GM18951 (cell line): Measurements from ENCODE around the gene TNFRSF19.

Source experiments
- POLR2A ChIP-seq: IDR thresholded peaks from 4 replicates; pipeline ENCODE4 v1.6.1; 2011; ENCODE audit warnings: mild to moderate bottlenecking; ENCODE audit not compliant: insufficient read length, insufficient read depth; ENCODE audit errors: extremely low read depth
- in situ Hi-C: fragments of 300-500 bp; cut with MboI; formaldehyde crosslinking; loops from one replicate; pipeline ENCODE4 v1.12.0; 2022; ENCODE audit warnings: low sequenced_read_pairs, mixed read lengths, inconsistent platforms; ENCODE audit not compliant: unreplicated experiment

TNFRSF19 gene

DNA sequence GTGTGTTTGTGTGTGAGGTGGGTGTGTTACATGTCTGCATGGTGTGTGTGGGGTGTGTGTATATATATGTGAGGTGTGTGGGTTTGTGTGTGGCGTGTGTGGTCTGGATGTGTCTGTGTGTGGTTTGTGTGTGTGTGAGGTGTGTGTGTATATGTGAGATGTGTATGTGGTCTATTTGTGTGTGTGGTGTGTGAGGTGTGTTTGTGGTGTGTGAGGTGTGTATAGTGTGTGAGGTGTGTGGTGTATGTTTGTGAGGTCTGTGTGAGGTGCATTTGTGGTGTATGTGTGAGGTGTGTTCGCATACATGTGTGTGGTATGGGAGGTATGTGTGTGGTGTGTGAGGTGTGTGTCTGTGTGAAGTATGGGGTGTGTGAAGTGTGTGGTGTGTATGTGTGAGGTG lies 12.5 kb upstream of the TNFRSF19 start:
- in situ Hi-C loops = no loop called here
- TF ChIP-seq POLR2A = no peak

DNA sequence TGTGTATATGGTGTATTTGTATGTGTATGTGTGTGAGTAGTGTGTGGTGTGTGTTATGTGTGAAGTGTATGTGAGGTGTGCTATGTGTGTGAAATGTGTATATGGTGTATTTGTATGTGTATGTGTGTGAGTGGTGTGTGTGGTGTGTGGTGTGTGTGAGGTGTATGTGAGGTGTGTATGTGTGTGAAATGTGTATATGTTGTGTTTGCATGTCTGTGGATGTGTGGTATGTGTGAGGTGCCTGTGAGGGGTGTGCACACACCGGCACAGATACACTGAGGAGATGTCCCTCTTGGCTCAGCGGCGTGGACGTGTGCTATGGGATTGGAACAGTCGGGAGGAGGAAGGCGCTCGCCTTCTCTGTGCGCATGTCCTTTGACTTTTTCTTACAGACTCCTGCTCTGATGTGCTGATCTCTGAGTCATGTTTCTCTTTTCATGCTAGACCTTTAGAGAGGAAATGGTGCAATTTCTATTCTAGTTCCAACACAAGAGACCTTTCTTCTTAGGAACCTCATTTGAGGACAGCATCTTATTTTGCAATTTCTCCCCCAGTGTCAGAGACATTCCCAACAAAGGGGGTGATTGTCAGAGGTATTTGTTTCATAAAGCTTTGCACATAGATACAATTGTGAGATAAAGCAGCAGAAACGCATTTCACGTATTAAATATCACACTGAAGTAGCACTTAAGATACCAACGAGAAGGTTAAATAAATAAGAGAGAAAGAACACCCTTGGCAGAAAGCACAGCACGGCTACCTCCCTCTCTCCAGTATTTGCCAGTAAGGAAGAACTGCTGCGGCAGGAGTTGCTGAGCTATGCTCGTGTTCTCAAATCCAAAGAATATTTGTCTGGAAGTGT lies 11.3 kb upstream of the TNFRSF19 start:
- in situ Hi-C loops = no loop called here

DNA sequence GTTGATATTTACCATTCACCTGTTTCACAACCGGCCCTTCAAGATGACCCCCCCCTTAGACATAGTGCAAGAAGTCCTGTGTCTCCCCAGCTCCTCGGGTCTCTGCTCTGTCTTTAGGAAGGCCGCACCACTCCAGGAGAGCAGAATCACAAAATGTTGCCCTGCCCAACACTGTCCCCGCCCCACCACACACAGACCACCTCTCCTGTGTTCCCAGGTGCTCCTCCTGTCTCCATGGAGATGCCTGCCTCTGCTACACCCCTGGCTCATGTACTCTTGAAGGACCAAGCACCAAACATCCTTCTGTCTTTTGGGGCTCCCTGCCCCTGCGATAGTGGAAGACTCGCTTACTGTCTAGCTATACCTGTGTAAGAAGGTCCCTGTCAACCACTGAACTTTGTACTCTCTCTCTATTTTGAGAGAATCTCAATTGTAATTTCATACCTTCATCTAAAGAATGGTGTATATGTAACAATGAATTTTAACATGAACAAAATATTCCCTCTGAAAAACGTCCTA lies 9.6 kb upstream of the TNFRSF19 start:
- TF ChIP-seq POLR2A = no peak
- in situ Hi-C loops = no loop called here

More for the DNA sequence above, 11.3 kb upstream of the TNFRSF19 start:
- TF ChIP-seq POLR2A = no peak

DNA sequence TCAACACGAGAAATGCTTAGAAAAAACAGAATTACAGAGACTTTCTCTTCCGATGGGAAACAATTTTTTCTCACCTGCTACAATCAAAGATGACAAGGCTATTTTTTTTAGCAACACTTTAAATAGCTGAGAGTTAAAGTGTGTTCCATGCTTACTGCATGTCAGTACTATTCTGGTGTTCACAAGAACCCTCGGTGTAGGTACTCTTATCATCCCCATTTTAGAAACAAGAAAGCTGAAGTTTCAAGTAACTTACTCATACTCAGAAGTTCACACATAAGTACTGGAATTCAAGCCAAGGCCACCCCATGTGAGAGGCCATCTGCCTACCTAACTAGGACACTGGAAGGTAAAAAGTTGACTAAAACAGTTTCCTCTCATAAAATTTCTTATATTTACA lies 9.0 kb upstream of the TNFRSF19 start:
- in situ Hi-C loops = no loop called here
- TF ChIP-seq POLR2A = no peak

DNA sequence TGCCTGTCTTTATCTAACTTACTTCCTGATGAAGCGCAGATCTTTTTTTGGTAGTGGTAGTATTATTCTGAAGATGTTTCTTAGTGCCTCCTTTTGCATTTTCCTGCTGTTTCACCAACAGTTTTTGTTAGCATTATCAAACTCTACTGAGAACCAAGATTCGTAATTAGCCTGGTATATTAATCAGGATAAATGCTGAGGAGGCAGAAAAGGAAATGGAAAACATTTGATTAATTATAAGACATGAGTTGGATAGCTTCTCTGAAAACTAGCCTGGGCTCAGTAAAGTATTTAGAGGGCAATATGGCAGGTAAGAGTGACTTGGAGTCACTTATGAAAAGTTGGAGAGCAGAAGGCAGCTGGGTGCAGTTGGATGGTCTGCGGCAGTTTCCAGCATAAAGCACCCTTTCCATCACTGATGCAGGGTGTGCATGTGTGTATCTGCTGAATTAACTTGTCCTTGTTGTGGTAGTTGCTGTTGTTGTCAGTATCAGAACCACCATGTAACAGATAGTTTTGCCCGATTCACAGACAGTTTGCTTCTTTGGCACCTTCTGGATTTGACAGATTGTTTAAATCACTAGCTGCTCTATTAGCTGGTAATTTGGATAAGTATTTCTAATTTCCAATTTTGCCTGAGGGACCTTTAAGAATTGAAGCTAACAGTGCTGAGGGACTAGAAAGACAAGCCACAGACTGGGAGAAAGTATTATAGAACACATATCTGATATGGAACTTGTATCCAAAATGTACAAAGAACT lies 6.9 kb upstream of the TNFRSF19 start:
- in situ Hi-C loops = no loop called here
- no peak for TF ChIP-seq POLR2A

DNA sequence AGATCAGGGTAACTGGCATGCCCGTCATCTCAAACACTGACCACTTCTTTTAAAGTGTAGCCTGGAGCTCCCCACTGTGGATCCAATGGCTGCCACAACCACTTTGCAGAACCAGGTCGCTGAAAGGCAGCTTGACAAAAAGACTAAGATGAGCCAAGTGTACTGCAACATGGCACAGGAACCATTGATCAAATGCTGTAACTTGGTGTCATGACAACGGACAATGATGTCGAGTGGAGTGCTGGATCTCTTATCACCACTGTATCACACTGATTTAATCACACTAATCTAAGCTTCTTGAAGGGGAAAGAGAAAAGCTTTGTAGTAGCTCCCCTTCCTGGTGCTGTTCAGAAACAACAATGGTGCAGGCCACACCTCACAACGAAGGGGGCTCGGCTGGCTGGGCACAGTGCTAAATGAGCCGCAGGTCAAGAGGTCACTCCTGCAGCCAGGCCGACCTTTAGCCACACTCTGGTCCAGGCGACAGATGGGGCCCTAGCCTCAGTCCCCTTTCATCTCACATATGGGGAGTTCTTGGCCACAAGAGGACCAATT lies 2.2 kb upstream of the TNFRSF19 start:
- TF ChIP-seq POLR2A = no peak
- in situ Hi-C loops = no loop called here

DNA sequence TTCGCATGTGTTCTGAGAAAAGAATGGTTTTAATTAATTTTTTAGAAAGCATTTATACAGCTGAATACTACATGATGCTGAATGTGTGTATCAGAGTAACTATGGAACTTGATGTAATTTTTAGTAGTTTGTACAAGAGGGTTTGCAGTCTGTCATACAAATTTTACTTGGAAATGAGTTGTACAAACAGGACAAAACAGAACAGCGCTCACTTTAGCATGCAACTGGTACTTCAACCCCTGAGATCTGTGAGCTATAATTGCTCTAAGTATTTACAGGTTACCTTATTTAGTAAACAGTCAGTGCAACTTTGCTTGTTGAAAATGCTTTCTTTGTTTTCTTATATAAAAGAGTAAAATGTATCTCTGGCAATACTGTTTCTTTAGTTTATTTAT lies 706 bp downstream of the TNFRSF19 start:
- in situ Hi-C loops = no loop called here
- no peak for TF ChIP-seq POLR2A

DNA sequence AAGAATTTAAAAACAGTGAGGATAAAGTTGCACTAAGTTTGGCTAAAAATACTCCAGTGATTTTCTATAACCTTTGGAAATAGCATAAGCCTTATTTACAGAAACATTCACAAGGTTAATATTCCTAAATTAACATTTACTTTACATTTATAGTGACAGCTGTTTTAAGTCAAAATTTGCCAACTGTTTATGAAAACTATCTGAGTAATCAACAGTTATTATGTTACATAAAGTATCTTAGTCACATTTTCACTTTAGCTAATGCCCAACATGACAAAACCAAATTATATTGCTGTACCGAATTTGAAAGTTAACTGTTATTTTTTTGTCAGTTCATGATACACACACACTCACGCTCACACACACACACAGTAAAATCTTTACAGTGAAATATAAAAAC lies 1.2 kb downstream of the TNFRSF19 start:
- no peak for TF ChIP-seq POLR2A
- in situ Hi-C loops = no loop called here

DNA sequence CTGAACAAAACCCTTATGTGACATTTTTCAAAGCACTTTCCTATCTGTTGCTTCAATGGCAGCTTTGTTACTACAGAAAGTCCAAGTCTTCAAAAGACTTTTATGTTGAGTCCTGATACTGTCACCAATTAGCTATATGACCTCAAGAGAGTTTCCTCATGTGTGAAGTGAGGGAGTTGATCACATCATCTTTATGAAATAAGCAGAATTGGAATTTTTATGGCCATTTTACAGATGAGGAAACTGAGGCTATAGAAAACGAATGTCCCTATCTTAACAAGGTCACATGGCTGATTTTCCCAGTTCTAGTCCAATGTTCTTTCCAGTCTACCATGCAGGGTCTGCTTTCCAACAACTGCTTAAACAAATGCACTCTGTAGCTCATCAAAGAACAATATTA lies 2.6 kb downstream of the TNFRSF19 start:
- in situ Hi-C loops = no loop called here
- TF ChIP-seq POLR2A = no peak

DNA sequence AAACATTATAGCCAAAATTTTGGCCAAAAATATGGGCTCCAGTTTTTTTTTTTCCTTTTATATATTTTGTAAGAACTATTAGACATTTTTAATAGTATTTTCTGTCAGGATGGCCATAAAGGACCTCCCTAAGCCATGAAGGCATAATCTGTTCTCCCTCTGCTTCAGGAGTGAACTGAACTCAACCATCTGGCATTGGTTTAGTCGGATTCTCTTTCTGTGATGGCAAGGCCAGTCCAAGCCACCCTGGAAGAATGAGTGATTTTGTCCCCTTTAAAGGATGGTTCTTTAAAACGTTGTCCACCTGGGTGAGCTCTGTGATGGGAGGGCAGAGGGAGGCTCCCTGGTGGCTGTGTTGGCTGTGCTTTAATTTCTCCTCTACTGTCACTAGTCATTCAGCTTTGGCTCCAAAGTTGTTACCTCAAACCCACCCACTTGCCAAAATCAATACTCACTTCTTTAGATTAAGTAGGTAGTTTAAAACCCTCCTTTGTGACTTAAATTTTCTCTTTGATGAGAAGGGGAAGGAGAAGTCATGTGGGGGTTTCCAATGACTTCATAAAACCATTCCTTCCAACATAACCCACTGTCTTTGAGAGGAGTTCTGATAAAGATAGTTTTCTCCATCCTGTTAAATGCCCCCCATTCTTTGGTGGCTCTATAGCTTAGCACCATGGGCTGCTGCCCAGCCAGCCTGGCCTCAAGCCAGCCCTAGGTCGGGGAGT lies 4.4 kb downstream of the TNFRSF19 start:
- no peak for TF ChIP-seq POLR2A
- in situ Hi-C loops = no loop called here

DNA sequence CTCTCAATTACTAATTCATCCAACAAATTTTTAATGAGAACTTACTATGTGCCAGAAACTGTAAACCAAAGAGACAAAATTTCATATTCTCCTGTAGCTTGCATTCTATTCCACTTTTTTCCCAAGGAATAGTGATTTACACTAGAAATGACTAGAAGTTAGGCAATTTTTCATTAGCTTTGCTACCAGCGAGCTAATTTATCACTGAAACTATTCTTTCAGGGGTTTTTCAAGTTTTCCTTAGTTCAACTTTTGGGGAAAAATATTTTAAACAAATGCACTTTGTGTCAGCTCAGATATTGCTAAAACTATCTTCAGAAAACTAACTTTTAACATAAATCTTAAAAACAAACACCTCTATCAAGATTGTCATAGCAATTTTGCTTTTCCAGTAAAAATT lies 5.4 kb downstream of the TNFRSF19 start:
- TF ChIP-seq POLR2A = no peak
- in situ Hi-C loops = no loop called here

DNA sequence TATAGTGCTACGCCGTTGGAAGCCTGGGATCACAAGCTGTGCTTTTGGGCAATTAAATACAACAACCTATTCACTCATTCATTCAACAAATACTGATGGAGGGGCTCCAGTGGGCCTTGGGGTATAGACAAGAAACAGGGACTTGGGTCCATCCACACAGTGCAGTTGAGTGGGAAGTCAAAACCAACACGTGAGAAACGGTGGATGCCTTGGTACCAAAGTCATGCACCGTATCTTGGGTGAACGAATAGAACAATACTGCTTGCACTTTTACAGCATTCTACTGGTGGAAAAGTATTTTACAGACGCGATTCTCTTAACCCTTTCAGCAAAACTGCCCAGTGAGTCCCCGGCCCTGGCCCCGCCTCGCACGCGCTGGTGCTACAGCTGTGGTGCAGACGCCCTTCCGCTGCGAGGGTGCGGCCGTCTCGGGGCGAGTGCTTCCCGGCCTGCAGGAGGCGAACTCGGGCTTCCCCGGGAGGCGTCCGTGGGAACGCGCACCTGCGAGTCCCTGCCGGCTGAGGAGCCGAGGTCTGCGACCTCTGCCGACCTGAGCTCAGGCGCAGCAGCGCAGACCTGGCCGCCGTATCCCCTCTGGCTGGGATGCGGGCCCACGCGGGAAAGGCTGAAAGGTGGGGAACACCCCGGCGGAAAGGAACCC lies 8.3 kb downstream of the TNFRSF19 start:
- in situ Hi-C loops = no loop called here
- no peak for TF ChIP-seq POLR2A
